Liver (tissue), 3 donors: ENCODE results near the gene FBP1.

ENCODE experiments used
- EGR1 ChIP-seq, 2 donors: IDR thresholded peaks; 2 replicates each; pipeline ENCODE4 v1.6.1; 2016 to 2018; ENCODE audit warnings: antibody characterized with exemption in 2 of 2, low read depth in 2 of 2
- FOXA1 ChIP-seq: IDR thresholded peaks from 2 replicates; pipeline ENCODE4 v1.6.1; 2016; ENCODE audit warnings: antibody characterized with exemption
- GABPA ChIP-seq, 2 donors: IDR thresholded peaks in 1 of 2; conservative IDR thresholded peaks in 1 of 2; 2 replicates each; pipeline ENCODE4 v1.6.1; 2016; ENCODE audit warnings: antibody characterized with exemption in 2 of 2, mild to moderate bottlenecking in 1 of 2, moderate library complexity in 1 of 2
- HNF4A ChIP-seq, 2 donors: conservative IDR thresholded peaks; 2 replicates each; pipeline ENCODE4 v1.6.1; 2016; ENCODE audit warnings: antibody characterized with exemption in 2 of 2, mild to moderate bottlenecking in 2 of 2
- JUND ChIP-seq, 2 donors: IDR thresholded peaks; 2 replicates each; pipeline ENCODE4 v1.6.1; 2016; ENCODE audit warnings: antibody characterized with exemption in 2 of 2
- RAD21 ChIP-seq, 2 donors: IDR thresholded peaks; 2 replicates each; pipeline ENCODE4 v1.6.1; 2016; ENCODE audit warnings: antibody characterized with exemption in 2 of 2, mild to moderate bottlenecking in 2 of 2
- REST ChIP-seq: IDR thresholded peaks from 2 replicates; pipeline ENCODE4 v1.6.1; 2016; ENCODE audit warnings: antibody characterized with exemption, mild to moderate bottlenecking
- SP1 ChIP-seq: IDR thresholded peaks from 2 replicates; pipeline ENCODE4 v1.6.1; 2018; ENCODE audit warnings: antibody characterized with exemption, mild to moderate bottlenecking
- TAF1 ChIP-seq: conservative IDR thresholded peaks from 2 replicates; pipeline ENCODE4 v1.6.1; 2016; ENCODE audit warnings: antibody characterized with exemption, mild to moderate bottlenecking
- YY1 ChIP-seq: IDR thresholded peaks from 2 replicates; pipeline ENCODE4 v1.6.1; 2016; ENCODE audit warnings: antibody characterized with exemption, mild to moderate bottlenecking
- TF ChIP-seq, protein P1 (sequence below): fragments of 150-350 bp; IDR thresholded peaks from 2 replicates; pipeline ENCODE4 v1.5.1; 2017; ENCODE audit warnings: improper control_type of control experiment, low read depth, low read length; ENCODE audit not compliant: missing input control
- TF ChIP-seq, protein P2 (sequence below): IDR thresholded peaks from 2 replicates; pipeline ENCODE4 v1.6.1; 2016; ENCODE audit warnings: antibody characterized with exemption
- TF ChIP-seq, protein P3 (sequence below): IDR thresholded peaks from 2 replicates; pipeline ENCODE4 v1.6.1; 2016; ENCODE audit warnings: antibody characterized with exemption
- donor health status: healthy.
- donor health status: healthy.

DNA sequence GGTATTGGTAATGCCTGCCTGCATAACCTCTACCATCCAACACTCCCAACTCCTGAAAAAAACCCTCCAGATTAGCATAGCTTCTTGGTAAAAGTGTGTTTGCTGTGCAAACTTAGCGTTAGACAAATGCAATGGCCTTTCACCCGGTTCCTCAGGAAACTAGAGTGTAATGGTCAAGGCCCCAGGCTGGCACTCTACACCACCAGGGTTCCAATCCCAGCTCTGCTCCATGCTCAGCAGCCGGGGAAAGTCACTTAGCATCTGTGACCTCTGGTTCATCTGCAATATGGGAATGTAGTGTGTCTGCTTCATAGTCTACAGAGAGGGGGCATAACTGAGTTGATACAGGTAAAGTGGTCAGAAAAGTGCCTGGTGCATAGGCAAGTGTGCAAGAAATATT, 9.0 kb downstream of the FBP1 start:
- TF ChIP-seq, protein P1, sequence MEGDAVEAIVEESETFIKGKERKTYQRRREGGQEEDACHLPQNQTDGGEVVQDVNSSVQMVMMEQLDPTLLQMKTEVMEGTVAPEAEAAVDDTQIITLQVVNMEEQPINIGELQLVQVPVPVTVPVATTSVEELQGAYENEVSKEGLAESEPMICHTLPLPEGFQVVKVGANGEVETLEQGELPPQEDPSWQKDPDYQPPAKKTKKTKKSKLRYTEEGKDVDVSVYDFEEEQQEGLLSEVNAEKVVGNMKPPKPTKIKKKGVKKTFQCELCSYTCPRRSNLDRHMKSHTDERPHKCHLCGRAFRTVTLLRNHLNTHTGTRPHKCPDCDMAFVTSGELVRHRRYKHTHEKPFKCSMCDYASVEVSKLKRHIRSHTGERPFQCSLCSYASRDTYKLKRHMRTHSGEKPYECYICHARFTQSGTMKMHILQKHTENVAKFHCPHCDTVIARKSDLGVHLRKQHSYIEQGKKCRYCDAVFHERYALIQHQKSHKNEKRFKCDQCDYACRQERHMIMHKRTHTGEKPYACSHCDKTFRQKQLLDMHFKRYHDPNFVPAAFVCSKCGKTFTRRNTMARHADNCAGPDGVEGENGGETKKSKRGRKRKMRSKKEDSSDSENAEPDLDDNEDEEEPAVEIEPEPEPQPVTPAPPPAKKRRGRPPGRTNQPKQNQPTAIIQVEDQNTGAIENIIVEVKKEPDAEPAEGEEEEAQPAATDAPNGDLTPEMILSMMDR: no peak
- peak; percentile 48 for TF ChIP-seq REST
- TF ChIP-seq JUND (IDR thresholded peaks at IDR 0.05): peak in 1 of 2 donors; percentile 4
- no peak for TF ChIP-seq FOXA1
- no peak for TF ChIP-seq TAF1
- TF ChIP-seq EGR1 (IDR thresholded peaks at IDR 0.05; ENCODE audit: low read depth in 2 of 2): no peak
- TF ChIP-seq YY1: peak; percentile 34
- peak in 1 of 2 donors; percentile 28 for TF ChIP-seq RAD21 (IDR thresholded peaks at IDR 0.05)
- peak; percentile 83 for TF ChIP-seq SP1
- no peak for TF ChIP-seq GABPA (IDR thresholded peaks at IDR 0.05 in 1 of 2, conservative IDR thresholded peaks at IDR 0.05 in 1 of 2)
- TF ChIP-seq, protein P2, sequence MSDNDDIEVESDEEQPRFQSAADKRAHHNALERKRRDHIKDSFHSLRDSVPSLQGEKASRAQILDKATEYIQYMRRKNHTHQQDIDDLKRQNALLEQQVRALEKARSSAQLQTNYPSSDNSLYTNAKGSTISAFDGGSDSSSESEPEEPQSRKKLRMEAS: peak; percentile 39
- TF ChIP-seq, protein P3, sequence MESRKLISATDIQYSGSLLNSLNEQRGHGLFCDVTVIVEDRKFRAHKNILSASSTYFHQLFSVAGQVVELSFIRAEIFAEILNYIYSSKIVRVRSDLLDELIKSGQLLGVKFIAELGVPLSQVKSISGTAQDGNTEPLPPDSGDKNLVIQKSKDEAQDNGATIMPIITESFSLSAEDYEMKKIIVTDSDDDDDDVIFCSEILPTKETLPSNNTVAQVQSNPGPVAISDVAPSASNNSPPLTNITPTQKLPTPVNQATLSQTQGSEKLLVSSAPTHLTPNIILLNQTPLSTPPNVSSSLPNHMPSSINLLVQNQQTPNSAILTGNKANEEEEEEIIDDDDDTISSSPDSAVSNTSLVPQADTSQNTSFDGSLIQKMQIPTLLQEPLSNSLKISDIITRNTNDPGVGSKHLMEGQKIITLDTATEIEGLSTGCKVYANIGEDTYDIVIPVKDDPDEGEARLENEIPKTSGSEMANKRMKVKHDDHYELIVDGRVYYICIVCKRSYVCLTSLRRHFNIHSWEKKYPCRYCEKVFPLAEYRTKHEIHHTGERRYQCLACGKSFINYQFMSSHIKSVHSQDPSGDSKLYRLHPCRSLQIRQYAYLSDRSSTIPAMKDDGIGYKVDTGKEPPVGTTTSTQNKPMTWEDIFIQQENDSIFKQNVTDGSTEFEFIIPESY: no peak
- TF ChIP-seq HNF4A (conservative IDR thresholded peaks at IDR 0.05): peak; percentile 68 to 78
